B cell (primary cell): ENCODE data around the gene TMOD3. TPM values are rescaled to one million over a fixed set of nuclear protein-coding genes. Genes with fewer than 3 reads are reported as not detected.

Experiments
- ATAC-seq: fragments of 200-7000 bp; cut with Tn5 transposase; one replicate; pipeline ENCODE4 v1.10.0; 2021; ENCODE audit warnings: low read depth, mild to moderate bottlenecking, moderate number of reproducible peaks, moderate library complexity
- CTCF ChIA-PET: fragments of 350-600 bp; sonication (Branson Sonifier 250); formaldehyde crosslinking; loops from one replicate; lab custom pipeline; 2021; ENCODE audit warnings: antibody characterized with exemption, inconsistent platforms; lab: Charles Lee
- POLR2A ChIA-PET: fragments of 350-600 bp; sonication (Branson Sonifier 250); formaldehyde crosslinking; loops from one replicate; lab custom pipeline; 2021; ENCODE audit warnings: antibody characterized with exemption; lab: Charles Lee
- DNase-seq: peaks from one replicate; pipeline ENCODE4 v3.0.0; 2013
- H2AFZ ChIP-seq: 2 replicates; pipeline ENCODE4 v1.6.1; 2012; ENCODE audit warnings: mild to moderate bottlenecking, low read depth, low read length; ENCODE audit not compliant: insufficient read depth, poor library complexity, severe bottlenecking
- H3K27ac ChIP-seq, 2 donors: 1 replicate in 1 of 2; 2 replicates in 1 of 2; pipeline ENCODE4 v1.5.1; 2012 to 2013; ENCODE audit warnings: low read length in 2 of 2, mild to moderate bottlenecking in 2 of 2, moderate library complexity in 1 of 2
- H3K27me3 ChIP-seq, 4 experiments: fragments of 200-600 bp in 1 of 4; sonication (generic) in 1 of 4; replicated peaks in 1 of 4; 1 replicate in 2 of 4; 2 replicates in 2 of 4; pipeline versions ENCODE4 v1.6.1 to v1.7.0; 2013 to 2016; ENCODE audit warnings: low read length in 3 of 4, mild to moderate bottlenecking in 2 of 4, mixed read lengths in 1 of 4, moderate library complexity in 1 of 4; ENCODE audit not compliant: insufficient read depth in 4 of 4, control insufficient read depth in 3 of 4; ENCODE audit errors: control extremely low read depth in 1 of 4
- H3K36me3 ChIP-seq, 2 experiments: replicated peaks in 1 of 2; 1 replicate in 1 of 2; 2 replicates in 1 of 2; pipeline versions ENCODE4 v1.6.1 to v1.7.1; 2013; ENCODE audit warnings: low read length in 1 of 2; ENCODE audit not compliant: insufficient read depth in 2 of 2, control insufficient read depth in 1 of 2; ENCODE audit errors: control extremely low read depth in 1 of 2, extremely low read depth in 1 of 2
- H3K4me1 ChIP-seq, 2 donors: fragments of 200-600 bp in 1 of 2; sonication (generic) in 1 of 2; 1 replicate in 1 of 2; 2 replicates in 1 of 2; pipeline versions ENCODE4 v1.5.1 to v1.6.1; 2013 to 2017; ENCODE audit warnings: low read length in 2 of 2; ENCODE audit not compliant: control insufficient read depth in 2 of 2, insufficient read depth in 2 of 2
- H3K4me2 ChIP-seq: replicated peaks from 2 replicates; pipeline ENCODE3; 2012; ENCODE audit warnings: mild to moderate bottlenecking, low read depth, low read length; ENCODE audit not compliant: poor library complexity, severe bottlenecking
- H3K4me3 ChIP-seq, 5 experiments: fragments of 200-600 bp in 1 of 5; sonication (generic) in 1 of 5; 1 replicate in 3 of 5; 2 replicates in 2 of 5; pipeline versions ENCODE4 v1.5.1 to v1.7.0; 2011 to 2016; ENCODE audit warnings: low read length in 4 of 5, mild to moderate bottlenecking in 4 of 5, low read depth in 2 of 5, control low read depth in 1 of 5, moderate library complexity in 1 of 5; ENCODE audit not compliant: insufficient read depth in 1 of 5; ENCODE audit errors: control extremely low read depth in 1 of 5, extremely low read depth in 1 of 5
- H3K79me2 ChIP-seq: fragments of 200-600 bp; sonication (generic); one replicate; pipeline ENCODE4 v1.6.0; 2016; ENCODE audit warnings: low read length; ENCODE audit not compliant: control insufficient read depth, insufficient read depth
- H3K9ac ChIP-seq: fragments of 200-600 bp; sonication (generic); 2 replicates; pipeline ENCODE4 v1.6.1; 2017; ENCODE audit warnings: mild to moderate bottlenecking, low read length, moderate library complexity
- H3K9me3 ChIP-seq, 3 donors: one replicate each; pipeline versions ENCODE4 v1.6.1 to v1.7.1; 2013; ENCODE audit warnings: low read length in 2 of 3; ENCODE audit not compliant: control insufficient read depth in 2 of 3, insufficient read depth in 1 of 3; ENCODE audit errors: control extremely low read depth in 1 of 3
- H4K20me1 ChIP-seq: 2 replicates; pipeline ENCODE4 v1.6.0; 2012; ENCODE audit warnings: mild to moderate bottlenecking, low read length; ENCODE audit not compliant: insufficient read depth, control insufficient read depth, poor library complexity, severe bottlenecking
- H3K27ac Mint-ChIP-seq: one replicate; pipeline ENCODE4 v1.8.0; 2021; ENCODE audit warnings: mixed read lengths
- H3K27me3 Mint-ChIP-seq: one replicate; pipeline ENCODE4 v1.8.0; 2021; ENCODE audit warnings: mixed read lengths
- H3K4me1 Mint-ChIP-seq: one replicate; pipeline ENCODE4 v1.8.0; 2021; ENCODE audit warnings: mixed read lengths
- H3K4me3 Mint-ChIP-seq: one replicate; pipeline ENCODE4 v1.8.0; 2021; ENCODE audit warnings: mixed read lengths
- H3K9me3 Mint-ChIP-seq: one replicate; pipeline ENCODE4 v1.8.0; 2022; ENCODE audit warnings: mixed read lengths; ENCODE audit not compliant: insufficient read depth
- CTCF ChIP-seq: fragments of 200-600 bp; IDR thresholded peaks from one replicate; pipeline ENCODE4 v1.8.0; 2022; ENCODE audit warnings: antibody characterized with exemption, mild to moderate bottlenecking
- EZH2 ChIP-seq: IDR thresholded peaks from 2 replicates; pipeline ENCODE4 v1.6.1; 2012; ENCODE audit warnings: borderline replicate concordance, low read depth, mild to moderate bottlenecking, moderate library complexity, low read length; ENCODE audit not compliant: insufficient read depth, poor library complexity, severe bottlenecking
- WGBS: methylation state at CpG from one replicate; pipeline ENCODE4 v1.1.5; 2013; ENCODE audit warnings: missing lambda C conversion rate; ENCODE audit not compliant: insufficient coverage; 5-methylcytosine and 5-hydroxymethylcytosine counted together
- intact Hi-C: fragments of 100-400 bp; cut with micrococcal nuclease; formaldehyde crosslinking; loops from one replicate; pipeline ENCODE4 v1.10.0; 2022
- polyA minus RNA-seq: library from RNA; depleted of rRNA, polyadenylated mRNA; stranded (reverse); fragments of >200 nt; gene quantifications from 2 replicates; pipeline ENCODE4 v1.2.3, GENCODE V29; 2012
- polyA plus RNA-seq: library from polyadenylated mRNA; depleted of rRNA; stranded (reverse); fragments of >200 nt; gene quantifications from 2 replicates; pipeline ENCODE4 v1.2.3, GENCODE V29; 2012
- total RNA-seq, 2 donors: library from RNA; stranded (reverse); fragments of 120-200 nt in 1 of 2; gene quantifications; 1 replicate in 1 of 2; 2 replicates in 1 of 2; pipeline versions ENCODE4 v1.2.3 to v1.2.4, GENCODE V29; 2013 to 2022

The TMOD3 gene
- 48.7 and 52.1 TPM in 2 replicates for total RNA-seq
- total RNA-seq (2013): 38.1 TPM
- polyA plus RNA-seq: 7.2 and 12.8 TPM in 2 replicates
- polyA minus RNA-seq: 11.7 and 25.5 TPM in 2 replicates

GRCh38 chr15:51829376-51830275, at the start of gene TMOD3:
TSS of gene TMOD3 (plus strand) at chr15:51829653. CDS start at chr15:51862885, 33,232 bp downstream.
- Mint-ChIP-seq H3K27me3 (no peaks in the 10 kb centered on the region), H3K4me1 (peaks cover 40% of the 10 kb centered on the region), H3K4me3 (peak within 1 kb of the TSS; percentile 98), H3K9me3 (no peaks in the 10 kb centered on the region), H3K27ac (peak within 1 kb of the TSS; percentile 91)
- CTCF ChIA-PET: interaction anchor here (1.1 kb wide), 1 partner anchor 15 kb away, joined by 4 read pairs; no protein-coding TSS in a partner anchor
- Histone ChIP-seq H3K9ac (peak within 1 kb of the TSS; percentile 94), H4K20me1 (peaks cover 38% of the 10 kb centered on the region), H3K9me3 (no peaks in the 10 kb centered on the region), H3K4me2 (peak within 1 kb of the TSS; percentile 84), H3K79me2 (peaks cover 54% of the 10 kb centered on the region), H2AFZ (peak within 1 kb of the TSS; percentile 98), H3K4me1 (peaks cover 18 to 21% of the 10 kb centered on the region in 2 donors), H3K27me3 (no peaks in the 10 kb centered on the region), H3K4me3 (peak within 1 kb of the TSS; percentile 72 to 88 (median 84)), H3K36me3 (no peaks in the 10 kb centered on the region), H3K27ac (peak within 1 kb of the TSS; percentile 65 to 84)
- peak; percentile 92 for ATAC-seq
- POLR2A ChIA-PET: no interaction called here
- intact Hi-C loops: loop anchor here (2.0 kb wide), 2 partner anchors 93 to 141 kb away; partner anchors contain the start of genes LEO1 and LYSMD2
- WGBS: 2% methylated on average over 78 of the region's 89 CpGs
- no peak for TF ChIP-seq CTCF
- TF ChIP-seq EZH2: no peak
- peak; percentile 93 for DNase-seq
